BJ (cell line): ENCODE data around the gene DIP2B. TPM values are rescaled to one million over a fixed set of nuclear protein-coding genes. Genes with fewer than 3 reads are reported as not detected.
"Not testable (repeated sequence)": the region's sequence is repeated elsewhere in the genome, so short reads cannot be mapped to it uniquely, and the experiment has no call there.

Experiments used
- CTCF ChIA-PET: fragments of 350-600 bp; formaldehyde crosslinking; extraction: SDS; loops from one replicate; lab custom pipeline; 2021; ENCODE audit warnings: antibody characterized with exemption, inconsistent platforms; lab: Yijun Ruan, JAX
- POLR2A ChIA-PET: fragments of 300-600 bp; sonication (Branson Sonifier 250); formaldehyde crosslinking; extraction: SDS; loops from one replicate; lab custom pipeline; 2021; ENCODE audit warnings: antibody characterized with exemption; lab: Charles Lee
- DNase-seq: peaks from one replicate; pipeline ENCODE4 v3.0.0-alpha.2; 2011; ENCODE audit warnings: low read depth
- H3K27me3 ChIP-seq: 2 replicates; pipeline ENCODE4 v1.6.0; 2011; ENCODE audit warnings: low read length; ENCODE audit not compliant: control insufficient read depth, insufficient read depth
- H3K36me3 ChIP-seq: 2 replicates; pipeline ENCODE4 v1.5.1; 2011; ENCODE audit warnings: low read length; ENCODE audit not compliant: control insufficient read depth, insufficient read depth
- H3K4me3 ChIP-seq: 2 replicates; pipeline ENCODE4 v1.5.1; 2011; ENCODE audit warnings: low read depth, mild to moderate bottlenecking, control low read depth, low read length
- polyA plus RNA-seq: library from polyadenylated mRNA; depleted of rRNA; stranded (reverse); fragments of >200 nt; gene quantifications from 2 replicates; pipeline ENCODE4 v1.2.3, GENCODE V29; 2011
- TF ChIP-seq, protein P1 (sequence below): IDR thresholded peaks from 2 replicates; pipeline ENCODE4 v1.5.1; 2011; ENCODE audit warnings: low read depth, mild to moderate bottlenecking, control low read depth, inconsistent platforms, low read length, moderate library complexity; ENCODE audit not compliant: insufficient read depth

Gene DIP2B
- polyA plus RNA-seq, 1 experiment: 13.2 TPM

DNA sequence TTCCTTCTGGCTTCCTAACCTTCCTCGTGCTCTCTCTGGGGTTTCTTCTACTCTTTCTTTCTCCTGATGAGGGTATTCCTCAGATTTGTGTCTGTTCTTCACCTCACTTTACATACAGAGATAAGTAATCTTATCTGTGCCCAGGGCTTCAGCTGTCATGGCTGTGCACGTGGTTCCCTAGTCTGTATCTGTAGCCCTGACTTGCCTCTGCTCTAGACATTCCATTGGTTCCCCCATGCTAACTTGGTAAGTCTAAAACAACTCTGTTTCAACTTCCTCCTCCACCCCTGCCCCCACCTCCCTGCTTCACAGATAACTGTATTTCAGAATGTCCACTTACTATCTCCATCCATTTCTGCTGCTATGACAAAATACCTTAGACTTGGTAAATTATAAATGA lies 10.8 kb downstream of the DIP2B start:
- TF ChIP-seq, protein P1, sequence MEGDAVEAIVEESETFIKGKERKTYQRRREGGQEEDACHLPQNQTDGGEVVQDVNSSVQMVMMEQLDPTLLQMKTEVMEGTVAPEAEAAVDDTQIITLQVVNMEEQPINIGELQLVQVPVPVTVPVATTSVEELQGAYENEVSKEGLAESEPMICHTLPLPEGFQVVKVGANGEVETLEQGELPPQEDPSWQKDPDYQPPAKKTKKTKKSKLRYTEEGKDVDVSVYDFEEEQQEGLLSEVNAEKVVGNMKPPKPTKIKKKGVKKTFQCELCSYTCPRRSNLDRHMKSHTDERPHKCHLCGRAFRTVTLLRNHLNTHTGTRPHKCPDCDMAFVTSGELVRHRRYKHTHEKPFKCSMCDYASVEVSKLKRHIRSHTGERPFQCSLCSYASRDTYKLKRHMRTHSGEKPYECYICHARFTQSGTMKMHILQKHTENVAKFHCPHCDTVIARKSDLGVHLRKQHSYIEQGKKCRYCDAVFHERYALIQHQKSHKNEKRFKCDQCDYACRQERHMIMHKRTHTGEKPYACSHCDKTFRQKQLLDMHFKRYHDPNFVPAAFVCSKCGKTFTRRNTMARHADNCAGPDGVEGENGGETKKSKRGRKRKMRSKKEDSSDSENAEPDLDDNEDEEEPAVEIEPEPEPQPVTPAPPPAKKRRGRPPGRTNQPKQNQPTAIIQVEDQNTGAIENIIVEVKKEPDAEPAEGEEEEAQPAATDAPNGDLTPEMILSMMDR: no peak
- ChIA-PET POLR2A (no interaction called here), CTCF (interaction anchor here (0.5 to 1.7 kb wide), 2 partner anchors 10 to 182 kb away, joined by 5 to 11 read pairs; partner anchors contain the start of gene DIP2B)
- H3K36me3 ChIP-seq: no peaks in the 10 kb centered on the region
- no peak for DNase-seq
- no peaks in the 10 kb centered on the region for H3K27me3 ChIP-seq
- H3K4me3 ChIP-seq: no peak overlapping the region

DNA sequence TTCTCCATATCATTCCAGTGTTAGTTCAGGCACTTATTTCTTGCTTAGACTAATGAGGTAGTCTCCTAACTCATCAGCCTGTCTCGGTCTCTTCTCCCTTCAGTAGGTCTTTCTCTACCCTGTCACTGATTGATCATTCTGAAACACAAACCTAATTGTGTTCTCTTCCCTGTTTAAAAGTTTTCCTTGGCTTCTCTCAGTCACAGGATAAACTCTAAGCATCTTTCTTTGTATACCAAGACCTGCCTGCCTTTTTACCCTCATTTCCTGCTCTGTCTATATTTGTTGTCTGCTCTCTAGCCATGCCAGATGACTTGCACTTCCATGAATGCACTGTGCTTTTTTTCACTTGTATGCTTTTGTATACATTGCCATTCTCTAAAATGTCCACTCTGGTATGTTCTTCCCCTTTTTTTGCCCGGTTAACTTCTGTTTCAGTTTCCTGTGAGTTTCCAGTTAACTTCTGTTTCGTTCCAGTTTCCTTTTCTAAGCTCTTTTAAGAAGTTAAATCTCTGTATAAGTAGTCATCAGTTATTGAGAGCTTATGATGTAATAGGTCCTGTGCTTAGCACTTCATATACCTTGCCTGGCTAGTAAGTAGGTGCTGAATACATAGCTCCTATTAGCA lies 12.8 kb downstream of the DIP2B start:
- POLR2A ChIA-PET: interaction anchor here (0.6 kb wide), 1 partner anchor 80 kb away, joined by 6 read pairs; no protein-coding TSS in a partner anchor
- Histone ChIP-seq H3K4me3 (no peak overlapping the region), H3K36me3 (no peaks in the 10 kb centered on the region), H3K27me3 (no peaks in the 10 kb centered on the region)
- no peak for DNase-seq
- CTCF ChIA-PET: interaction anchor here (1.7 kb wide), 1 partner anchor 12 kb away, joined by 11 read pairs; the partner anchor contains the start of gene DIP2B
- TF ChIP-seq, protein P1: no peak

DNA sequence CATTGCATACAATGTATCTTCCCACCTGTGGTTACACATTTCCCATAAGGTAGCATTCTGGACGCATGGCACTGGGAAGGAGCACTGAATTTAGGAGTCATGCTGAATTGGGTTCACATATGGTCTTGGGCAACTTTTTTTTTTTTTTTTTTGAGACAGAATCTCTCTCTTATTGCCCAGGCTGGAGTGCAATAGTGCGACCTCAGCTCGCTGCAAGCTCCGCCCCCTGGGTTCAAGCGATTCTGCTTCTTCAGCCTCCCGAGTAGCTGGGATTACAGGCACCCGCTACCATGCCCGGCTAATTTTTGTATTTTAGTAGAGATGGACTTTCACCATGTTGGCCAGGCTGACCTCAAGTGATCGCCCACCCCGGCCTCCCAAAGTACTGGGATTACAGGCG lies 13.3 kb downstream of the DIP2B start:
- no peaks in the 10 kb centered on the region for H3K36me3 ChIP-seq
- no peaks in the 10 kb centered on the region for H3K27me3 ChIP-seq
- ChIA-PET POLR2A (interaction anchor here (0.6 kb wide), 1 partner anchor 80 kb away, joined by 6 read pairs; no protein-coding TSS in a partner anchor), CTCF (no interaction called here)
- TF ChIP-seq, protein P1: no peak
- no peak overlapping the region for H3K4me3 ChIP-seq
- DNase-seq: no peak

DNA sequence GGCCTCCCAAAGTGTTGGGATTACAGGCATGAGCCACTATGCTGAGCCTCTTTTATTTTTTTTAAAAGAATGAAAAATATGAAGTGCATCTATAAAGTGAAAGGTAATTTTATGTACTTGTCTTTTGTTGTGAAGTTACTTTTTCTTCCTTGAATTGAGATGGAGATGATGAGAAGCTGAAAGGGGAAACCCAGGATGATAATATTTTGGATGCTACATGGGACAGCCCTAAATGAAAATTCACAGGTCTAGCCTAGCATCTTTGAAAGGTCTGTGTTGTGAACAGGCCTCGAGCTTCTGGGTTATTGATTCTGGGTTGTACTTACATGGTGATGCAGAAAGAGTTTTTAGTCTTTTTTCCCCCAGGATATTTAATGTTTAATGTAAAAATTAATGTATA lies 14.6 kb downstream of the DIP2B start:
- no peaks in the 10 kb centered on the region for H3K27me3 ChIP-seq
- H3K36me3 ChIP-seq: no peaks in the 10 kb centered on the region
- H3K4me3 ChIP-seq: no peak overlapping the region
- POLR2A ChIA-PET: no interaction called here
- TF ChIP-seq, protein P1: no peak
- DNase-seq: no peak
- CTCF ChIA-PET: interaction anchor here (1.2 to 1.8 kb wide), 2 partner anchors 13 to 15 kb away, joined by 3 read pairs; no protein-coding TSS in a partner anchor

DNA sequence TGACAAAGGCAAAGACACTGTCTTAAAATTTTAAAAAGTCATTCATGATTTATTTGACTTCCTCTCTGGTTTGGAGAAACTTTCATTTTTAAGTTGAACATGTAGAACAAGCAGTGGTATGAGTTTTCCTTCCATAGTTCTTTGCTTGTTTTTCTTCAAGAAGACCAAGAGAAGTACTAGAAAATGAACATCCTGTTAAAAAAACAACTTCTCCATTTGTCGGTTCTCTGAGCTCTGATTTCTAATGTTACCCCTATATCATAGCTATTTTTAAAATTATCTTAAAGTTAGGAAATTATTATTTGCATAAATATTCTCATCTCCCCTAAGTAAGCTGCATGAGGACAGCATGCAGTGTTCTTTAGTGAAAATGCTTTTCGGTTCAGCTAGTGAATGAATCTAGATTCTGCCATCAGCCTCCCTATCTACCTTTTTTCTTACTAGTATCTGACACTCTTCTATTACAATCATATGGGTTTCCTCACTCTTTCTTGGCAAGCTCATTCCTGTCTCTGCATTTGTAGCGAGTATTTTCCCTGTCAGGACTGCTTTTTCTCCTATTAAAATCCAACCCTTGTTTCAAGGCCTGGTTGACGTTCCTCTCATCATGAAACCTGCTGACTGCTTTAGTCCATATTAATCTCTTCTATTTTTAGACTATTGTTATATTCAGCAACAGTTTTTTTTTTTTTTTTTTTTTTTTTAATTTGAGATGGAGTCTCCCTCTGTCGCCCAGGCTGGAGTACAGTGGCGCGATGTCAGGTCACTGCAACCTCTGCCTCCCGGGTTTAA lies 15.8 kb downstream of the DIP2B start:
- Histone ChIP-seq H3K27me3 (no peaks in the 10 kb centered on the region), H3K4me3 (no peak overlapping the region), H3K36me3 (no peaks in the 10 kb centered on the region)
- POLR2A ChIA-PET: no interaction called here
- TF ChIP-seq, protein P1: no peak
- DNase-seq: no peak
- CTCF ChIA-PET: interaction anchor here (0.7 to 1.8 kb wide), 3 partner anchors 16 to 716 kb away, joined by 3 read pairs; partner anchors contain the start of gene DIP2B

DNA sequence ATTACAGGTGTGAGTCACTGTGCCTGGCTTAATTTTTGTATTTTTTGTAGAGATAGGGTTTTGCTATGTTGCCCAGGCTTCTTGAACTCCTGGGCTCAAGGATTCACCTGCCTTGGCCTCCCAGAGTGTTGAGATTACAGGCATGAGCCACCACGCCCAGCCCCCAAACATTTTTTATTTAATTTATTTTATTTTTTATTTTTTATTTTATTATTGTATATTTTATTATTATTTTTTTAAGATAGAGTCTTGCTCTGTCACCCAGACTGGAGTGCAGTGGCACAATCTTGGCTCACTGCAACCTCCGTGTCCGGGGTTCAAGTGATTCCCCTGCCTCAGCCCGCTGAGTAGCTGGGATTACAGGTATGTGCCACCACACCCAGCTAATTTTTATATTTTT lies 17.0 kb downstream of the DIP2B start:
- H3K27me3 ChIP-seq, POLR2A ChIA-PET, DNase-seq, H3K4me3 ChIP-seq, H3K36me3 ChIP-seq: not testable (repeated sequence)
- CTCF ChIA-PET: interaction anchor here (0.7 kb wide), 1 partner anchor 17 kb away, joined by 3 read pairs; the partner anchor contains the start of gene DIP2B
